A673 (cell line): ENCODE data around the gene CYTH3. TPM values are rescaled to one million over a fixed set of nuclear protein-coding genes. Genes with fewer than 3 reads are reported as not detected.

Source experiments
- BruUV-seq: library from RNA; stranded (reverse); fragments of 400-500 nt; replicated peaks from 2 replicates; lab custom pipeline; 2021; lab: Mats Ljungman, UMichigan
- CTCF ChIA-PET: fragments of 300-600 bp; sonication (Branson Sonifier 250); formaldehyde crosslinking; loops from one replicate; lab custom pipeline; 2022; ENCODE audit warnings: antibody characterized with exemption; lab: Charles Lee
- POLR2A ChIA-PET: fragments of 300-600 bp; sonication (Branson Sonifier 250); formaldehyde crosslinking; loops from one replicate; lab custom pipeline; 2022; ENCODE audit warnings: antibody characterized with exemption; ENCODE audit not compliant: low non-redundant PET; lab: Charles Lee
- DNase-seq: peaks from one replicate; pipeline ENCODE4 v3.0.0-alpha.2; 2015; ENCODE audit warnings: low spot score
- H3K27ac ChIP-seq: fragments of 200-600 bp; sonication (generic); 2 replicates; pipeline ENCODE4 v1.5.1; 2016; ENCODE audit warnings: mixed run types, low read depth, mild to moderate bottlenecking, mixed read lengths, antibody characterized with exemption, low read length; ENCODE audit not compliant: poor library complexity, severe bottlenecking
- H3K27me3 ChIP-seq: fragments of 200-600 bp; sonication (generic); replicated peaks from 2 replicates; pipeline ENCODE4 v1.6.1; 2017; ENCODE audit warnings: mixed run types, low read depth, mild to moderate bottlenecking, mixed read lengths, antibody characterized with exemption, low read length; ENCODE audit not compliant: insufficient read depth, poor library complexity
- H3K36me3 ChIP-seq: fragments of 200-600 bp; sonication (generic); 2 replicates; pipeline ENCODE4 v1.6.1; 2016; ENCODE audit warnings: mixed run types, mild to moderate bottlenecking, mixed read lengths, antibody characterized with exemption, low read length; ENCODE audit not compliant: insufficient read depth, poor library complexity, severe bottlenecking
- H3K4me1 ChIP-seq: fragments of 200-600 bp; sonication (generic); 2 replicates; pipeline ENCODE4 v1.6.1; 2017; ENCODE audit warnings: mixed run types, mild to moderate bottlenecking, mixed read lengths, antibody characterized with exemption, low read length; ENCODE audit not compliant: insufficient read depth, poor library complexity, severe bottlenecking
- H3K4me3 ChIP-seq: fragments of 200-600 bp; sonication (generic); 2 replicates; pipeline ENCODE4 v1.5.1; 2016; ENCODE audit warnings: low read depth, mixed run types, mild to moderate bottlenecking, mixed read lengths, low read length; ENCODE audit not compliant: poor library complexity, severe bottlenecking
- H3K9me3 ChIP-seq: fragments of 200-600 bp; sonication (generic); 2 replicates; pipeline ENCODE4 v1.6.1; 2016; ENCODE audit warnings: mixed run types, low read depth, mild to moderate bottlenecking, mixed read lengths, antibody characterized with exemption, low read length; ENCODE audit not compliant: poor library complexity, severe bottlenecking
- CTCF ChIP-seq: fragments of 300-800, 200-600 bp; sonication (generic); conservative IDR thresholded peaks from 2 replicates; pipeline ENCODE4 v1.5.1; 2017; ENCODE audit warnings: low read depth, mild to moderate bottlenecking, antibody characterized with exemption, low read length, moderate library complexity, mixed read lengths
- EZH2 ChIP-seq: fragments of 200-600 bp; sonication (generic); IDR thresholded peaks from 2 replicates; pipeline ENCODE4 v1.6.1; 2017; ENCODE audit warnings: borderline replicate concordance, low read depth, mild to moderate bottlenecking, mixed read lengths, antibody characterized with exemption, low read length; ENCODE audit not compliant: poor library complexity, severe bottlenecking
- intact Hi-C: fragments of 100-400 bp; cut with micrococcal nuclease; formaldehyde crosslinking; loops from one replicate; pipeline ENCODE4 v1.10.0; 2022; ENCODE audit not compliant: unreplicated experiment
- total RNA-seq: library from RNA; stranded (reverse); gene quantifications from 2 replicates; pipeline ENCODE4 v1.2.3, GENCODE V29; 2021

The CYTH3 gene
- total RNA-seq, 1 experiment from 2014 or later = 20.2 TPM

GRCh38 chr7:6241607-6241973 lies 30.8 kb downstream of the CYTH3 start:
- CTCF ChIA-PET = no interaction called here
- intact Hi-C loops = no loop called here
- Histone ChIP-seq H3K27ac (no peak overlapping the region), H3K27me3 (no peaks in the 10 kb centered on the region), H3K36me3 (no peaks in the 10 kb centered on the region), H3K4me3 (no peak overlapping the region), H3K4me1 (peaks cover 4% of the 10 kb centered on the region), H3K9me3 (no peaks in the 10 kb centered on the region)
- no peak for DNase-seq
- POLR2A ChIA-PET = no interaction called here
- TF ChIP-seq CTCF (no peak), EZH2 (no peak)
- BruUV-seq = no TSS peak

GRCh38 chr7:6238309-6238925 lies 34.0 kb downstream of the CYTH3 start:
- Histone ChIP-seq H3K4me1 (no peaks in the 10 kb centered on the region), H3K27ac (no peak overlapping the region), H3K27me3 (no peaks in the 10 kb centered on the region), H3K36me3 (no peaks in the 10 kb centered on the region), H3K9me3 (no peaks in the 10 kb centered on the region), H3K4me3 (no peak overlapping the region)
- ChIA-PET CTCF (interaction anchor here (0.6 kb wide), 1 partner anchor 78 kb away, joined by 3 read pairs; no protein-coding TSS in a partner anchor), POLR2A (no interaction called here)
- no TSS peak for BruUV-seq
- DNase-seq = no peak
- TF ChIP-seq EZH2 (no peak), CTCF (no peak)
- intact Hi-C loops = no loop called here

- no peaks in the 10 kb centered on the region for H3K9me3 ChIP-seq
- BruUV-seq = no TSS peak
- ChIA-PET CTCF (no interaction called here), POLR2A (no interaction called here)
- H3K4me3 ChIP-seq = no peak overlapping the region
- no peak overlapping the region for H3K27ac ChIP-seq
- TF ChIP-seq EZH2 (no peak), CTCF (no peak)
- no peaks in the 10 kb centered on the region for H3K27me3 ChIP-seq
- no peaks in the 10 kb centered on the region for H3K4me1 ChIP-seq
- no peak for DNase-seq
- no peaks in the 10 kb centered on the region for H3K36me3 ChIP-seq
- intact Hi-C loops = no loop called here
Measured at GRCh38 chr7:6237730-6238129, 34.7 kb downstream of the CYTH3 start.
